Measurements from ENCODE around the gene KRTAP19-2. TPM values are rescaled to one million over a fixed set of nuclear protein-coding genes. Genes with fewer than 3 reads are reported as not detected.

Gene KRTAP19-2
- total and polyA plus RNA-seq, 2 donors (not counting 3 experiments of a cell fraction or from before 2014, with no cell fraction given), result not detected

DNA sequence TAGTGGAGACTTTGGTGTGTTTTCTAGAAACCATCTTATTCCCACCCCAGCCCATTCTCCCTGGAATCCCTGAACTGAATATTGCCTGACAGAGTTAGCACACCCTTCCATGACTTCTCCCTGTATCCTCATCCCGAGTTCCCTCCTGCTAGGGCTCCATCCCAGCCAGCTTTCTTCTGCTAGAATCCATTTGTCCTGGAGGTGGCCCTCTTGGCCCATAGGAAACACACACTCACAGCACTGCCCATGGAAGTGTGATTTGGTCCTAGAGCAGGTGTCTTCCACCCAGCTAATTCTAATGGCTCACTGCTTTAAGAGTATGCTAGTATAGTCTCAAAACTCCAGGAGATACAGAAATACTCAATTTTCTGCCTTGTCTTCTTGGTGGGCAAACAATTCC, 43.0 kb downstream of the KRTAP19-2 start:
- no peak overlapping the region for H2AFZ ChIP-seq (ENCODE audit: low read depth, low read length)
- intact Hi-C loops (cut with micrococcal nuclease) (no loop called here), dilution Hi-C loops (cut with MboI; ENCODE audit: extremely low pct_ligation_motif_present, low sequenced_read_pairs) (no loop called here)
- CTCF ChIA-PET, result no interaction called here
- DNase-seq (ENCODE audit: low read depth, low spot score) (no peak), FAIRE-seq (no peak)
- H3K4me1 ChIP-seq (ENCODE audit: control insufficient read depth, extremely low read depth, insufficient read depth, low read length), result no peaks in the 10 kb centered on the region
- H3K9me1 ChIP-seq (replicated peaks; ENCODE audit: control insufficient read depth, extremely low read depth, insufficient read depth, low read length), result no peaks in the 10 kb centered on the region
- TF ChIP-seq POLR2AphosphoS5 (IDR thresholded peaks at IDR 0.05; ENCODE audit: insufficient read depth, low read depth, low read length) (no peak), EZH2 (IDR thresholded peaks at IDR 0.05; ENCODE audit: borderline replicate concordance, low read depth, low read length, severe bottlenecking) (no peak), JUN (IDR thresholded peaks at IDR 0.05; ENCODE audit: borderline replicate concordance, insufficient read depth, insufficient read length, low read depth) (no peak), FOS (IDR thresholded peaks at IDR 0.05; ENCODE audit: borderline replicate concordance, insufficient read depth, low read length) (no peak), MYC (IDR thresholded peaks at IDR 0.05; ENCODE audit: low read depth, low read length) (no peak), POLR2A (IDR thresholded peaks at IDR 0.05; ENCODE audit: low read depth, low read length) (no peak)
- H3K79me2 ChIP-seq (ENCODE audit: control insufficient read depth, insufficient read depth, low read length), result no peaks in the 10 kb centered on the region
- no peaks in the 10 kb centered on the region for H3K36me3 ChIP-seq (ENCODE audit: control insufficient read depth in 2 of 2, extremely low read depth in 1 of 2, insufficient read depth in 2 of 2, low read length in 2 of 2)
- no TSS peak for BruUV-seq (replicated peaks)
- POLR2A ChIA-PET, result no interaction called here
- no peak overlapping the region for H3K4me3 ChIP-seq (replicated peaks in 1 of 3; ENCODE audit: insufficient read depth in 1 of 3, low read depth in 1 of 3, low read length in 3 of 3)
- H3K27ac ChIP-seq (ENCODE audit: insufficient read depth, low read depth, low read length), result no peak overlapping the region
- no peak overlapping the region for H3K9ac ChIP-seq (replicated peaks; ENCODE audit: extremely low read depth, insufficient read depth, low read length)
- peaks cover 3% of the 10 kb centered on the region for H3K9me3 ChIP-seq (replicated peaks; ENCODE audit: control insufficient read depth, insufficient read depth, low read length)
- H3K4me2 ChIP-seq (ENCODE audit: insufficient read depth, low read length), result no peak overlapping the region
- no peaks in the 10 kb centered on the region for H3K27me3 ChIP-seq (ENCODE audit: control insufficient read depth in 2 of 2, insufficient read depth in 2 of 2, low read length in 2 of 2)
- no peaks in the 10 kb centered on the region for H4K20me1 ChIP-seq (replicated peaks; ENCODE audit: control insufficient read depth, extremely low read depth, insufficient read depth, low read length)

DNA sequence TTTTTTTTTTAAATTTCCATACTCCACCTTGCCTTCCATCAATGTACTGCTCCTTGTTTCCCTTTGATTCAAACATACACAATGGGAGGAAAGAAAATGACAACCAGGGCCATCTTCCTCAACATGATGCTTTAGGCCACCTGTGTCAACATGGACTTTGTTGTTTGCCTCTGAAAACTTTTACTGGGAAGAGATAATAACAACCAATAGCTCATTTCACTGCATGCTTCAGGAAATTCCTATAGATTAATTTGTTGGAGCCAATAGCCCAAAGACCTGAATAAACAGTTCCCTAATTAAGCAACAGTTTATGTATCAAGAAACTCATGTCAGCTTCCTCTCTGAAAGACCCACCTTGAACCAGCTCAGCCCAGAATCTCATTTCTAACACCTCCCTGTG, 44.0 kb downstream of the KRTAP19-2 start:
- intact Hi-C loops (cut with micrococcal nuclease) (no loop called here), dilution Hi-C loops (cut with MboI; ENCODE audit: extremely low pct_ligation_motif_present, low sequenced_read_pairs) (no loop called here)
- Histone ChIP-seq H4K20me1 (replicated peaks; ENCODE audit: control insufficient read depth, extremely low read depth, insufficient read depth, low read length) (no peaks in the 10 kb centered on the region), H3K9ac (replicated peaks; ENCODE audit: extremely low read depth, insufficient read depth, low read length) (no peak overlapping the region), H3K9me1 (replicated peaks; ENCODE audit: control insufficient read depth, extremely low read depth, insufficient read depth, low read length) (no peaks in the 10 kb centered on the region), H3K79me2 (ENCODE audit: control insufficient read depth, insufficient read depth, low read length) (no peaks in the 10 kb centered on the region), H3K27ac (ENCODE audit: insufficient read depth, low read depth, low read length) (no peak overlapping the region), H3K36me3 (ENCODE audit: control insufficient read depth in 2 of 2, extremely low read depth in 1 of 2, insufficient read depth in 2 of 2, low read length in 2 of 2) (no peaks in the 10 kb centered on the region), H3K9me3 (replicated peaks; ENCODE audit: control insufficient read depth, insufficient read depth, low read length) (peaks cover 3% of the 10 kb centered on the region), H2AFZ (ENCODE audit: low read depth, low read length) (no peak overlapping the region), H3K27me3 (ENCODE audit: control insufficient read depth in 2 of 2, insufficient read depth in 2 of 2, low read length in 2 of 2) (no peaks in the 10 kb centered on the region), H3K4me2 (ENCODE audit: insufficient read depth, low read length) (no peak overlapping the region), H3K4me1 (ENCODE audit: control insufficient read depth, extremely low read depth, insufficient read depth, low read length) (no peaks in the 10 kb centered on the region), H3K4me3 (replicated peaks in 1 of 3; ENCODE audit: insufficient read depth in 1 of 3, low read depth in 1 of 3, low read length in 3 of 3) (no peak overlapping the region)
- no peak for DNase-seq (ENCODE audit: low read depth, low spot score)
- ChIA-PET CTCF (interaction anchor here (0.9 kb wide), 1 partner anchor 33 kb away, joined by 3 read pairs; no protein-coding TSS in a partner anchor), POLR2A (no interaction called here)
- TF ChIP-seq POLR2A (IDR thresholded peaks at IDR 0.05; ENCODE audit: low read depth, low read length) (no peak), FOS (IDR thresholded peaks at IDR 0.05; ENCODE audit: borderline replicate concordance, insufficient read depth, low read length) (no peak), GATA2 (IDR thresholded peaks at IDR 0.05; ENCODE audit: insufficient read depth, insufficient read length, low read depth, low read length) (no peak)
- no TSS peak for BruUV-seq (replicated peaks)
- no peak for FAIRE-seq
